Measurements from ENCODE around the gene FGF1.

DNA sequence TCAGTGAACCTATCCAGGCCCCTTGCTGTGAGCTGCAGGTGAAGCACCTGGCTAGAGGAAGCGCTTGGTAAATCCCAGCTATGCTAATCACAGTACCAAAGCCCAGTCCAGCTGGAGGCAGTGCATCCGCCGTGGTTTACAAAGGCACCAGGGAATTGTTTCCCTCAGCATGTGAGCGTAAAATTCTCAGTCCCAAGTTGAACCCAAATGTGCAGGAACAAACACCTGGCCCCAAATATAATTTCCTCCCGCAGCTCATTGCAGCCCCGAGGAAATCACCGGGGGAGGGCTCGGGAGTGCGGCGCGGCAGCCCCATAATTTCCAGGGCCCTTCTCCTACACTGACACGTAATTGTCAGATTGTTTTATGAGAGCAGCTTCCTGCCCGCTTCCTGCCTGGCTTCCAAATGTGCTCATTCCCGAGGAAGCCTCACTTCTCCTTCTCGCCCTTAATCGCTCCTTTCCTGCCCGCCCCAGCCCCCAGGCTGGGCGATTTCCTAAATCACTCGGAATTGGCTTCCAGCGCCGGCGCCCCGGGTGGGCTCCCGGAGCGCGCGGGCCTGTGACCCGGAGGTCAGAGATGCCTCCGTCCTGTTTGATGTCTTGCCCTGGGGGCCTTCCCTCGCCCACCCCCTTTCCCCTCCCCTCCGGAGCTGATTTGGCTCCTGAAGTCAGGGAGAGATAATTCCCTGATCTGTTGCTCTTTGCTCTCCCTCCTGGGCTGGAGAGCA lies 134.4 kb downstream of the FGF1 start:
- TF ChIP-seq CSDC2 (CRISPR knock-in tag; IDR thresholded peaks at IDR 0.05) (no peak), ARNTL (CRISPR knock-in tag; IDR thresholded peaks at IDR 0.05; ENCODE audit: borderline replicate concordance, low read depth) (no peak), SNAI2 (CRISPR knock-in tag; IDR thresholded peaks at IDR 0.05) (no peak), TOX (CRISPR knock-in tag; IDR thresholded peaks at IDR 0.05; ENCODE audit: borderline replicate concordance) (no peak), GLIS3 (CRISPR knock-in tag; IDR thresholded peaks at IDR 0.05) (no peak), PPARA (CRISPR knock-in tag; IDR thresholded peaks at IDR 0.05; ENCODE audit: borderline replicate concordance) (no peak), ZC3H10 (CRISPR knock-in tag; IDR thresholded peaks at IDR 0.05) (no peak), POU6F1 (CRISPR knock-in tag; IDR thresholded peaks at IDR 0.05; ENCODE audit: borderline replicate concordance, low read depth) (no peak), OSR1 (CRISPR knock-in tag; IDR thresholded peaks at IDR 0.05) (no peak), ZFP30 (CRISPR knock-in tag; IDR thresholded peaks at IDR 0.05) (no peak)
- TF ChIP-seq, protein P1, sequence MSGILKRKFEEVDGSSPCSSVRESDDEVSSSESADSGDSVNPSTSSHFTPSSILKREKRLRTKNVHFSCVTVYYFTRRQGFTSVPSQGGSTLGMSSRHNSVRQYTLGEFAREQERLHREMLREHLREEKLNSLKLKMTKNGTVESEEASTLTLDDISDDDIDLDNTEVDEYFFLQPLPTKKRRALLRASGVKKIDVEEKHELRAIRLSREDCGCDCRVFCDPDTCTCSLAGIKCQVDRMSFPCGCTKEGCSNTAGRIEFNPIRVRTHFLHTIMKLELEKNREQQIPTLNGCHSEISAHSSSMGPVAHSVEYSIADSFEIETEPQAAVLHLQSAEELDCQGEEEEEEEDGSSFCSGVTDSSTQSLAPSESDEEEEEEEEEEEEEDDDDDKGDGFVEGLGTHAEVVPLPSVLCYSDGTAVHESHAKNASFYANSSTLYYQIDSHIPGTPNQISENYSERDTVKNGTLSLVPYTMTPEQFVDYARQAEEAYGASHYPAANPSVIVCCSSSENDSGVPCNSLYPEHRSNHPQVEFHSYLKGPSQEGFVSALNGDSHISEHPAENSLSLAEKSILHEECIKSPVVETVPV (CRISPR knock-in tag; IDR thresholded peaks at IDR 0.05): no peak
- TF ChIP-seq, protein P2, sequence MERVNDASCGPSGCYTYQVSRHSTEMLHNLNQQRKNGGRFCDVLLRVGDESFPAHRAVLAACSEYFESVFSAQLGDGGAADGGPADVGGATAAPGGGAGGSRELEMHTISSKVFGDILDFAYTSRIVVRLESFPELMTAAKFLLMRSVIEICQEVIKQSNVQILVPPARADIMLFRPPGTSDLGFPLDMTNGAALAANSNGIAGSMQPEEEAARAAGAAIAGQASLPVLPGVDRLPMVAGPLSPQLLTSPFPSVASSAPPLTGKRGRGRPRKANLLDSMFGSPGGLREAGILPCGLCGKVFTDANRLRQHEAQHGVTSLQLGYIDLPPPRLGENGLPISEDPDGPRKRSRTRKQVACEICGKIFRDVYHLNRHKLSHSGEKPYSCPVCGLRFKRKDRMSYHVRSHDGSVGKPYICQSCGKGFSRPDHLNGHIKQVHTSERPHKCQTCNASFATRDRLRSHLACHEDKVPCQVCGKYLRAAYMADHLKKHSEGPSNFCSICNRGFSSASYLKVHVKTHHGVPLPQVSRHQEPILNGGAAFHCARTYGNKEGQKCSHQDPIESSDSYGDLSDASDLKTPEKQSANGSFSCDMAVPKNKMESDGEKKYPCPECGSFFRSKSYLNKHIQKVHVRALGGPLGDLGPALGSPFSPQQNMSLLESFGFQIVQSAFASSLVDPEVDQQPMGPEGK (CRISPR knock-in tag; IDR thresholded peaks at IDR 0.05; ENCODE audit: borderline replicate concordance): no peak
